Lower leg skin (tissue), 3 donors: ENCODE measurements around the gene PLEKHH2.

ENCODE experiments used
- CTCF ChIP-seq, 3 donors: fragments of 450-650 bp; IDR thresholded peaks; one replicate each; pipeline ENCODE4 v1.5.1; 2016; ENCODE audit warnings: antibody characterized with exemption in 3 of 3, mild to moderate bottlenecking in 3 of 3, moderate library complexity in 2 of 3
- POLR2A ChIP-seq, 2 donors: fragments of 450-650 bp; IDR thresholded peaks; one replicate each; pipeline ENCODE4 v1.6.1; 2016 to 2017; ENCODE audit warnings: antibody characterized with exemption in 2 of 2, mild to moderate bottlenecking in 1 of 2, moderate library complexity in 1 of 2

DNA sequence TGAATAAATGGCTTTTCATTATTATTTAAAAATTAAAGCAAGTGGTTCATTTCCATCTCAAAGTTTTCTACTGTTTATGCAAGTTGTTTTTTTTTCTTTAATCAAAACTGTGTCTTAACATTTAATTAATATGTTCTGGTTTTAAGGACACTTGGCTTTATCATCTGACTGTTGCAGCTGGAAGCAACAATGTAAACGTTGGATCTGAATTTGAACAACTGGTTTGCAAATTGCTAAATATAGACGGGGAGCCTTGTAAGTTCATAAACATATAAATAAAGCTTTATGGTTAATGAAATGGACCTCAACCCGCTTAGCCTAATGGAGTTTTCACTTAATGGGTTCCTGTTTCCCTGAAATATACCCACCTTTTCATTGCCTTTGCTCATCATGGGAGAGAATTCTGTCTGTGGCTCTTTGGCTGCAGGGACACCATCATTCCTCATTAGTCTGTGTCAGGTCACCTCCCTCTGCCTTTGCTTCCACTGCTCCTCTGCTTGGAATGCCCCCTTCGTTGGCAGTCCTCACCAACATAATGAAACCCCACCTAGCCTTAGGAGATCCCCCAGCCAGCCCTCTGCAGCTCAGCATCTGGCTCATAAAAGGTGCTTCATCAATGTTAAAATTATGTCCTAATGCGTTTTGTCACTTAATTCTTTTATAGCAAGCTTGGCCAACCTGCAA lies 92.6 kb downstream of the PLEKHH2 start:
- no peak for TF ChIP-seq CTCF (IDR thresholded peaks at IDR 0.05)
- no peak for TF ChIP-seq POLR2A (IDR thresholded peaks at IDR 0.05)
